Measurements from ENCODE around the gene CD180. TPM values are rescaled to one million over a fixed set of nuclear protein-coding genes. Genes with fewer than 3 reads are reported as not detected.

Gene CD180
- total RNA-seq, 1 experiment from 2014 or later: not detected

GRCh38 chr5:67164856-67165525, 31.6 kb downstream of the CD180 start:
- no peaks in the 10 kb centered on the region for H3K27me3 Mint-ChIP-seq (ENCODE audit: insufficient read depth, unreplicated experiment)
- no peaks in the 10 kb centered on the region; the same call in 1 of the 2 replicates for H3K36me3 ChIP-seq (ENCODE audit: control insufficient read depth, insufficient read depth, low read length)
- TF ChIP-seq CTCF (IDR thresholded peaks at IDR 0.05; ENCODE audit: insufficient read depth in 1 of 2, low read depth in 1 of 2, low read length in 1 of 2, severe bottlenecking in 1 of 2, unreplicated experiment in 1 of 2): no peak
- H3K4me3 ChIP-seq (ENCODE audit: low read depth, low read length): no peak overlapping the region
- H3K4me1 ChIP-seq: no peaks in the 10 kb centered on the region
- DNase-seq: no peak
- BruUV-seq (replicated peaks): no TSS peak
- no peak overlapping the region for H3K4me3 Mint-ChIP-seq (ENCODE audit: unreplicated experiment)
- CTCF ChIA-PET: no interaction called here
- H3K4me1 Mint-ChIP-seq (ENCODE audit: low read depth, unreplicated experiment): no peaks in the 10 kb centered on the region
- no peaks in the 10 kb centered on the region for H3K27me3 ChIP-seq (replicated peaks; ENCODE audit: control insufficient read depth, insufficient read depth, low read length)
- POLR2A ChIA-PET: no interaction called here
- H3K36me3 Mint-ChIP-seq (ENCODE audit: insufficient read depth, unreplicated experiment): peaks cover 53% of the 10 kb centered on the region
- intact Hi-C loops (cut with micrococcal nuclease; ENCODE audit: unreplicated experiment): no loop called here
- no peaks in the 10 kb centered on the region for H3K9me3 ChIP-seq
- no peak overlapping the region for H3K27ac Mint-ChIP-seq (ENCODE audit: unreplicated experiment)
- H3K9me3 Mint-ChIP-seq (ENCODE audit: unreplicated experiment): no peaks in the 10 kb centered on the region

DNA sequence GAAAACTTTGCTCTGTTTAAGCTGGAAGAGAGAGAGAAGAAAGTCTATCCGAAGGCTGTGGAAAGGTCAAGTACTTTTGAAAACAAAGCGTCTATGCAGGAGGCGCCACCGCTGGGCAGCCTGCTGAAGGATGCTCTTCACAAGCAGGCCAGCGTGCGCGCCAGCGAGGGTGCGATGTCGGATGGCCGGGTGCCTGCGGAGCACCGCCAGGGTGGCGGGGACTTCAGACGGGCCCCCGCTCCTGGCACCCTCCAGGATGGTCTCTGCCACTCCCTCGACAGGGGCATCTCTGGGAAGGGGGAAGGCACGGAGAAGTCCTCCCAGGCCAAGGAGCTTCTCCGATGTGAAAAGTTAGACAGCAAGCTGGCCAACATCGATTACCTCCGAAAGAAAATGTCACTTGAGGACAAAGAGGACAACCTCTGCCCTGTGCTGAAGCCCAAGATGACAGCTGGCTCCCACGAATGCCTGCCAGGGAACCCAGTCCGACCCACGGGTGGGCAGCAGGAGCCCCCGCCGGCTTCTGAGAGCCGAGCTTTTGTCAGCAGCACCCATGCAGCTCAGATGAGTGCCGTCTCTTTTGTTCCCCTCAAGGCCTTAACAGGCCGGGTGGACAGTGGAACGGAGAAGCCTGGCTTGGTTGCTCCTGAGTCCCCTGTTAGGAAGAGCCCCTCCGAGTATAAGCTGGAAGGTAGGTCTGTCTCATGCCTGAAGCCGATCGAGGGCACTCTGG, 32.6 kb downstream of the CD180 start:
- no TSS peak for BruUV-seq (replicated peaks)
- H3K27me3 ChIP-seq (replicated peaks; ENCODE audit: control insufficient read depth, insufficient read depth, low read length): no peaks in the 10 kb centered on the region
- no peaks in the 10 kb centered on the region for H3K9me3 ChIP-seq
- TF ChIP-seq CTCF (IDR thresholded peaks at IDR 0.05; ENCODE audit: insufficient read depth in 1 of 2, low read depth in 1 of 2, low read length in 1 of 2, severe bottlenecking in 1 of 2, unreplicated experiment in 1 of 2): no peak
- peaks cover 56% of the 10 kb centered on the region for H3K36me3 Mint-ChIP-seq (ENCODE audit: insufficient read depth, unreplicated experiment)
- H3K36me3 ChIP-seq (ENCODE audit: control insufficient read depth, insufficient read depth, low read length): no peaks in the 10 kb centered on the region; the same call in 1 of the 2 replicates
- no peaks in the 10 kb centered on the region for H3K27me3 Mint-ChIP-seq (ENCODE audit: insufficient read depth, unreplicated experiment)
- intact Hi-C loops (cut with micrococcal nuclease; ENCODE audit: unreplicated experiment): no loop called here
- no peak overlapping the region for H3K27ac Mint-ChIP-seq (ENCODE audit: unreplicated experiment)
- H3K4me3 ChIP-seq (ENCODE audit: low read depth, low read length): no peak overlapping the region
- no peak overlapping the region for H3K4me3 Mint-ChIP-seq (ENCODE audit: unreplicated experiment)
- no peak for DNase-seq
- H3K4me1 ChIP-seq: no peaks in the 10 kb centered on the region
- H3K9me3 Mint-ChIP-seq (ENCODE audit: unreplicated experiment): no peaks in the 10 kb centered on the region
- H3K4me1 Mint-ChIP-seq (ENCODE audit: low read depth, unreplicated experiment): no peaks in the 10 kb centered on the region
- ChIA-PET CTCF (interaction anchor here (0.6 kb wide), 1 partner anchor 33 kb away, joined by 8 read pairs; the partner anchor contains the start of gene CD180), POLR2A (no interaction called here)

DNA sequence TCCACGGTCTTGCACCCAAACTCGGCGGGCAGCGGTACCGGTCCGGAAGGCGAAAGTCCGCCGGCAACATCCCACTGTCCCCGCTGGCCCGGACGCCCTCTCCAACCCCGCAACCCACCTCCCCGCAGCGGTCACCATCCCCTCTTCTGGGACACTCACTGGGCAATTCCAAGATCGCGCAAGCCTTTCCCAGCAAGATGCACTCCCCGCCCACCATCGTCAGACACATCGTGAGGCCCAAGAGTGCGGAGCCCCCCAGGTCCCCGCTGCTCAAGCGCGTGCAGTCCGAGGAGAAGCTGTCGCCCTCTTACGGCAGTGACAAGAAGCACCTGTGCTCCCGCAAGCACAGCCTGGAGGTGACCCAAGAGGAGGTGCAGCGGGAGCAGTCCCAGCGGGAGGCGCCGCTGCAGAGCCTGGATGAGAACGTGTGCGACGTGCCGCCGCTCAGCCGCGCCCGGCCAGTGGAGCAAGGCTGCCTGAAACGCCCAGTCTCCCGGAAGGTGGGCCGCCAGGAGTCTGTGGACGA, 33.3 kb downstream of the CD180 start:
- CTCF ChIA-PET: no interaction called here

More for the DNA sequence above, 33.3 kb downstream of the CD180 start:
- H3K36me3 Mint-ChIP-seq (ENCODE audit: insufficient read depth, unreplicated experiment): peaks cover 56% of the 10 kb centered on the region
- DNase-seq: no peak
- no peak for TF ChIP-seq CTCF (IDR thresholded peaks at IDR 0.05; ENCODE audit: insufficient read depth in 1 of 2, low read depth in 1 of 2, low read length in 1 of 2, severe bottlenecking in 1 of 2, unreplicated experiment in 1 of 2)
- BruUV-seq (replicated peaks): no TSS peak
- POLR2A ChIA-PET: no interaction called here
- no peaks in the 10 kb centered on the region for H3K4me1 Mint-ChIP-seq (ENCODE audit: low read depth, unreplicated experiment)
- no peak overlapping the region for H3K27ac Mint-ChIP-seq (ENCODE audit: unreplicated experiment)
- Histone ChIP-seq H3K36me3 (ENCODE audit: control insufficient read depth, insufficient read depth, low read length) (no peaks in the 10 kb centered on the region; the same call in 1 of the 2 replicates), H3K4me3 (ENCODE audit: low read depth, low read length) (no peak overlapping the region), H3K27me3 (replicated peaks; ENCODE audit: control insufficient read depth, insufficient read depth, low read length) (no peaks in the 10 kb centered on the region), H3K4me1 (no peaks in the 10 kb centered on the region), H3K9me3 (no peaks in the 10 kb centered on the region)
- no peak overlapping the region for H3K4me3 Mint-ChIP-seq (ENCODE audit: unreplicated experiment)
- intact Hi-C loops (cut with micrococcal nuclease; ENCODE audit: unreplicated experiment): no loop called here
- no peaks in the 10 kb centered on the region for H3K27me3 Mint-ChIP-seq (ENCODE audit: insufficient read depth, unreplicated experiment)
- H3K9me3 Mint-ChIP-seq (ENCODE audit: unreplicated experiment): no peaks in the 10 kb centered on the region

Measured in Caco-2 (cell line).